ENCODE data around the gene MTCL1.

GRCh38 chr18:8769509-8770095 is 64.2 kb downstream of the MTCL1 start:
- TF ChIP-seq CTCF (IDR thresholded peaks at IDR 0.05; ENCODE audit: borderline replicate concordance, extremely low read depth, low read length, poor library complexity, severe bottlenecking): no peak
- no peak for TF ChIP-seq EZH2 (IDR thresholded peaks at IDR 0.05; ENCODE audit: borderline replicate concordance, low read depth, low read length, severe bottlenecking)
